K562 (cell line): ENCODE results near the gene FADS1. TPM values are rescaled to one million over a fixed set of nuclear protein-coding genes. Genes with fewer than 3 reads are reported as not detected.
A peak's percentile ranks its signal among the peaks of the same experiment; 100 is the strongest.

Experiments
- ATAC-seq: fragments of 200-7000 bp; cut with Tn5 transposase; 3 replicates; pipeline ENCODE4 v1.9.1; 2020; ENCODE audit warnings: moderate library complexity
- BruUV-seq: library from RNA; stranded (reverse); fragments of 400-500 nt; replicated peaks from 2 replicates; lab custom pipeline; 2021; lab: Mats Ljungman, UMichigan
- CTCF ChIA-PET: fragments of 300-600 bp; formaldehyde crosslinking; extraction: SDS; loops from one replicate; lab custom pipeline; 2021; ENCODE audit warnings: low intra/inter-chr PET ratio; lab: Yijun Ruan, JAX
- POLR2A ChIA-PET: fragments of 300-600, 350-650 bp; sonication (Branson Sonifier 250); formaldehyde crosslinking; extraction: SDS; loops from one replicate; lab custom pipeline; 2021; ENCODE audit warnings: antibody characterized with exemption, inconsistent platforms; lab: Yijun Ruan, JAX
- DNase-seq, 4 experiments: peaks; one replicate each; pipeline versions ENCODE4 v3.0.0 to v3.0.0-alpha.2; 2011 to 2018; ENCODE audit warnings: low spot score in 3 of 4, mixed read lengths in 3 of 4; ENCODE audit errors: extremely low read depth in 1 of 4
- FAIRE-seq: peaks from 2 replicates; lab custom pipeline; 2011; peaks lifted over from hg19 to GRCh38; lab: Jason Lieb, UNC
- H2AFZ ChIP-seq: 2 replicates; pipeline ENCODE4 v1.6.0; 2011; ENCODE audit warnings: low read depth, low read length, control low read depth, inconsistent platforms
- H3K27ac ChIP-seq: fragments of 200-600 bp; 3 replicates; pipeline ENCODE4 v1.8.0; 2011; ENCODE audit warnings: low read depth, mild to moderate bottlenecking, control low read depth, inconsistent platforms, low read length, moderate library complexity, mixed read lengths; ENCODE audit errors: extremely low read depth
- H3K27me3 ChIP-seq, 2 experiments: fragments of 300-600 bp in 1 of 2; 2 replicates in 1 of 2; 3 replicates in 1 of 2; pipeline versions ENCODE4 v1.6.0 to v1.8.0; 2011; ENCODE audit warnings: inconsistent platforms in 2 of 2, low read length in 2 of 2, mild to moderate bottlenecking in 1 of 2, mixed read lengths in 1 of 2, moderate library complexity in 1 of 2; ENCODE audit not compliant: control insufficient read depth in 2 of 2, insufficient read depth in 2 of 2
- H3K36me3 ChIP-seq: fragments of 300-600 bp; 3 replicates; pipeline ENCODE4 v1.8.0; 2011; ENCODE audit warnings: mild to moderate bottlenecking, low read length, inconsistent platforms; ENCODE audit not compliant: control insufficient read depth, insufficient read depth
- H3K4me1 ChIP-seq, 2 experiments: fragments of 200-600 bp in 1 of 2; replicated peaks in 1 of 2; 2 replicates in 1 of 2; 3 replicates in 1 of 2; pipeline versions ENCODE4 v1.5.1 to v1.8.0; 2011; ENCODE audit warnings: inconsistent platforms in 2 of 2, low read length in 2 of 2, mild to moderate bottlenecking in 1 of 2, mixed read lengths in 1 of 2, moderate library complexity in 1 of 2; ENCODE audit not compliant: control insufficient read depth in 2 of 2, insufficient read depth in 2 of 2
- H3K4me2 ChIP-seq: 2 replicates; pipeline ENCODE4 v1.6.1; 2011; ENCODE audit warnings: low read length, control low read depth, inconsistent platforms, mixed read lengths; ENCODE audit not compliant: insufficient read depth
- H3K4me3 ChIP-seq: fragments of 200-600 bp; sonication (generic), shearing (Covaris generic); 2 replicates; pipeline ENCODE4 v1.5.1; 2016; ENCODE audit warnings: control low read depth, inconsistent platforms
- H3K79me2 ChIP-seq: fragments of 200-600 bp; 3 replicates; pipeline ENCODE4 v1.8.0; 2011; ENCODE audit warnings: low read length, inconsistent platforms; ENCODE audit not compliant: control insufficient read depth, insufficient read depth
- H3K9ac ChIP-seq, 2 experiments: 2 replicates each; pipeline versions ENCODE4 v1.6.0 to v1.6.1; 2011; ENCODE audit warnings: low read depth in 2 of 2, low read length in 2 of 2, control low read depth in 1 of 2, inconsistent platforms in 1 of 2, mild to moderate bottlenecking in 1 of 2, mixed read lengths in 1 of 2; ENCODE audit not compliant: insufficient read depth in 1 of 2
- H3K9me1 ChIP-seq: one replicate; pipeline ENCODE4 v1.6.0; 2011; ENCODE audit warnings: inconsistent platforms, mild to moderate bottlenecking, low read length, moderate library complexity; ENCODE audit not compliant: control insufficient read depth, insufficient read depth
- H3K9me3 ChIP-seq: replicated peaks from 2 replicates; pipeline ENCODE4 v1.5.1; 2011; ENCODE audit warnings: low read depth, low read length, inconsistent platforms; ENCODE audit not compliant: control insufficient read depth, insufficient read depth
- H4K20me1 ChIP-seq: replicated peaks from 2 replicates; pipeline ENCODE4 v1.6.1; 2011; ENCODE audit warnings: low read length, inconsistent platforms, mixed read lengths; ENCODE audit not compliant: control insufficient read depth, insufficient read depth
- C11orf30 ChIP-seq: fragments of 450-650 bp; IDR thresholded peaks from 2 replicates; pipeline ENCODE4 v1.6.1; 2016; ENCODE audit warnings: low read depth, mild to moderate bottlenecking
- MCM2 ChIP-seq: fragments of 450-650 bp; IDR thresholded peaks from 2 replicates; pipeline ENCODE4 v1.6.1; 2017; ENCODE audit warnings: low read depth, mild to moderate bottlenecking
- POLR2G ChIP-seq: fragments of 200-400 bp; formaldehyde crosslinking; IDR thresholded peaks from 2 replicates; pipeline ENCODE4 v1.6.1; 2017; ENCODE audit warnings: low read depth, mild to moderate bottlenecking, antibody characterized with exemption, low read length, moderate library complexity
- RBFOX2 ChIP-seq: fragments of 200-400 bp; formaldehyde crosslinking; IDR thresholded peaks from 2 replicates; pipeline ENCODE4 v1.6.1; 2017; ENCODE audit warnings: low read depth, mild to moderate bottlenecking, low read length, moderate library complexity
- SMAD1 ChIP-seq: fragments of 150-350 bp; IDR thresholded peaks from 2 replicates; pipeline ENCODE4 v1.6.1; 2014; ENCODE audit warnings: low read length, low read depth; ENCODE audit not compliant: partially characterized antibody
- ZNF41 ChIP-seq: fragments of 250-450 bp; sonication (Bioruptor Pico); conservative IDR thresholded peaks from 2 replicates; pipeline ENCODE4 v1.4.0; 2020; ENCODE audit warnings: mild to moderate bottlenecking
- WGBS: fragments of 100-300 bp; shearing (Covaris generic); methylation state at CpG from one replicate; pipeline ENCODE4 v1.1.6; 2016; ENCODE audit warnings: low coverage, mixed read lengths; ENCODE audit not compliant: insufficient coverage; ENCODE audit errors: missing lambda C conversion rate; 5-methylcytosine and 5-hydroxymethylcytosine counted together
- in situ Hi-C: fragments of 300-500 bp; cut with MboI; formaldehyde crosslinking; loops from 4 replicates; pipeline ENCODE4 v1.15.0; 2018; ENCODE audit warnings: inconsistent platforms, mixed read lengths
- intact Hi-C: fragments of 100-400 bp; cut with micrococcal nuclease; formaldehyde crosslinking; loops from 2 replicates; pipeline ENCODE4 v1.14.2; 2022
- polyA plus RNA-seq, 8 experiments: library from polyadenylated mRNA; depleted of rRNA in 4 of 8; stranded (reverse) in 5 of 8; unstranded in 3 of 8; fragments of >200 nt; fragmentation: Nextera tagmentation in 2 of 8; fragmentation: Illumina TruSeq in 1 of 8; extraction: Ambion mirVana in 2 of 8; extraction: Trizol in 1 of 8; gene quantifications; 2 replicates each; pipeline versions ENCODE4 v1.2.1 to v1.2.3, GENCODE V29; 2011 to 2014; ENCODE audit warnings: inconsistent platforms in 1 of 8, missing spikeins in 1 of 8
- total RNA-seq, 7 experiments: library from RNA; depleted of rRNA in 6 of 7; stranded (reverse); fragments of >200 nt in 6 of 7; fragmentation: Illumina TruSeq in 2 of 7; extraction: Trizol in 2 of 7; gene quantifications; 2 replicates each; pipeline versions ENCODE4 v1.2.1 to v1.2.3, GENCODE V29; 2011 to 2021; ENCODE audit warnings: low replicate concordance in 1 of 7

FADS1 gene
- total and polyA plus RNA-seq, 9 of the 15 experiments (the other 6 are each of a cell fraction or from before 2014, with no cell fraction given): 110 to 864 (median 364) TPM

- Histone ChIP-seq H3K9ac (peak overlapping the region in 1 of 2 experiments; percentile 65; a peak in 2 of 4 replicates), H3K4me1 (peaks cover 32 to 42% of the 10 kb centered on the region in 2 experiments)
- no TSS peak for BruUV-seq
- no peak for DNase-seq
- 88% methylated on average over 11 of the region's 12 CpGs for WGBS
- no peak for TF ChIP-seq ZNF41 (CRISPR knock-in tag)
- peak; percentile 51; the same call in 1 of the 2 replicates for TF ChIP-seq RBFOX2
- peak; percentile 51; the same call in 1 of the 2 replicates for TF ChIP-seq POLR2G
- no peak for TF ChIP-seq C11orf30
- TF ChIP-seq MCM2: no peak
- no peak for TF ChIP-seq SMAD1
- TF ChIP-seq, all 486 proteins: peak for 2
- FAIRE-seq: no peak
- Histone ChIP-seq H3K36me3 (peaks cover 70% of the 10 kb centered on the region), H2AFZ (no peak overlapping the region), H3K79me2 (peaks cover 97% of the 10 kb centered on the region), H3K27me3 (no peaks in the 10 kb centered on the region), H3K27ac (no peak overlapping the region), H3K9me3 (no peaks in the 10 kb centered on the region), H3K9me1 (peaks cover 3% of the 10 kb centered on the region), H3K4me3 (no peak overlapping the region), H4K20me1 (no peaks in the 10 kb centered on the region; the same call in 1 of the 2 replicates), H3K4me2 (peak overlapping the region; percentile 16; the same call in 1 of the 2 replicates)
- no peak for ATAC-seq
- ChIA-PET POLR2A (interaction anchor here (0.6 to 3.4 kb wide), 5 partner anchors 11 to 323 kb away, joined by 3 to 25 read pairs (median 4); no protein-coding TSS in a partner anchor), CTCF (no interaction called here)
- in situ Hi-C loops: loop anchor here (5.0 kb wide), 1 partner anchor 157 kb away; the partner anchor contains the start of gene BEST1
- intact Hi-C loops: no loop called here
Observed at GRCh38 chr11:61795459-61795858, 21.3 kb downstream of the FADS1 start.
